Activated T-cell treated with anti-CD3 and anti-CD28 coated beads for 4 hours (primary cell): ENCODE results near the gene PVR.
"Not testable (repeated sequence)": the region's sequence is repeated elsewhere in the genome, so short reads cannot be mapped to it uniquely, and the experiment has no call there.

Experiments
- DNase-seq: peaks from one replicate; pipeline ENCODE4 v3.0.0-alpha.2; 2020

The PVR gene

GRCh38 chr19:44677019-44677811, 33.5 kb downstream of the PVR start:
- DNase-seq, result no peak

GRCh38 chr19:44680536-44680935, 36.8 kb downstream of the PVR start:
- DNase-seq, result no peak

GRCh38 chr19:44681992-44682790, 38.5 kb downstream of the PVR start:
- DNase-seq, result no peak

- no peak for DNase-seq
These were observed 39.1 kb downstream of the PVR start for GRCh38 chr19:44682807-44683206.

GRCh38 chr19:44683434-44684210, 39.9 kb downstream of the PVR start:
- DNase-seq, result no peak

- not testable (repeated sequence) for DNase-seq
These were observed 40.7 kb downstream of the PVR start for GRCh38 chr19:44684396-44684795.

GRCh38 chr19:44684892-44685863, 41.5 kb downstream of the PVR start:
- no peak for DNase-seq

- no peak for DNase-seq
These were observed 42.2 kb downstream of the PVR start for GRCh38 chr19:44685877-44686276.

- no peak for DNase-seq
These were observed 43.2 kb downstream of the PVR start for GRCh38 chr19:44686896-44687295.

- DNase-seq, result no peak
These were observed 44.2 kb downstream of the PVR start for GRCh38 chr19:44687888-44688287.

- peak; percentile 77 for DNase-seq
These were observed 45.8 kb downstream of the PVR start for GRCh38 chr19:44689290-44690130.

GRCh38 chr19:44690131-44690440, 46.4 kb downstream of the PVR start:
- DNase-seq, result no peak

- no peak for DNase-seq
These were observed 48.6 kb downstream of the PVR start for GRCh38 chr19:44692379-44692721.

- DNase-seq, result no peak
These were observed 50.5 kb downstream of the PVR start for GRCh38 chr19:44694184-44694579.

GRCh38 chr19:44696939-44697669, 53.4 kb downstream of the PVR start:
- DNase-seq, result no peak

GRCh38 chr19:44697670-44698034, 53.9 kb downstream of the PVR start:
- no peak for DNase-seq

GRCh38 chr19:44698492-44699201, 54.9 kb downstream of the PVR start, which contains the start of gene CEACAM16:
Gene CEACAM16 (plus strand): TSS chr19:44699151. CDS start chr19:44701457, 2,306 bp downstream.
- no peak for DNase-seq

- no peak for DNase-seq
These were observed 56.8 kb downstream of the PVR start for GRCh38 chr19:44700547-44700946.

- no peak for DNase-seq
These were observed 57.5 kb downstream of the PVR start for GRCh38 chr19:44701228-44701627.

GRCh38 chr19:44702551-44703176, 59.0 kb downstream of the PVR start:
- no peak for DNase-seq
